ENCODE measurements around the gene ADH4. TPM values are rescaled to one million over a fixed set of nuclear protein-coding genes. Genes with fewer than 3 reads are reported as not detected.

ADH4 gene
- total RNA-seq, 2 experiments from 2014 or later = not detected

- DNase-seq (ENCODE audit: low spot score) = no peak
- Histone ChIP-seq H3K9me3 (ENCODE audit: low read length) (no peaks in the 10 kb centered on the region), H3K4me1 (ENCODE audit: insufficient read depth, low read length, poor library complexity, severe bottlenecking) (no peaks in the 10 kb centered on the region), H3K36me3 (ENCODE audit: insufficient read depth, low read length) (no peaks in the 10 kb centered on the region), H3K27ac (ENCODE audit: low read depth, low read length, poor library complexity, severe bottlenecking) (no peak overlapping the region), H3K79me2 (ENCODE audit: insufficient read depth, low read depth, low read length) (no peaks in the 10 kb centered on the region), H3K4me2 (ENCODE audit: low read length) (no peak overlapping the region), H2AFZ (ENCODE audit: low read length) (no peak overlapping the region), H3K4me3 (ENCODE audit: low read depth, low read length, poor library complexity, severe bottlenecking) (no peak overlapping the region), H3K9me2 (ENCODE audit: insufficient read depth, low read length) (no peaks in the 10 kb centered on the region), H4K20me1 (ENCODE audit: insufficient read depth, low read length) (no peaks in the 10 kb centered on the region)
- intact Hi-C loops (cut with micrococcal nuclease; ENCODE audit: unreplicated experiment) = no loop called here
- ChIA-PET POLR2A (interaction anchor here (1.3 kb wide), 1 partner anchor 10 kb away, joined by 3 read pairs; no protein-coding TSS in a partner anchor), CTCF (ENCODE audit: unreplicated experiment) (no interaction called here)
- TF ChIP-seq CTCF (conservative IDR thresholded peaks at IDR 0.05; ENCODE audit: low read length) (no peak), EZH2phosphoT487 (IDR thresholded peaks at IDR 0.05; ENCODE audit: borderline replicate concordance, low read depth, low read length) (no peak)
- BruUV-seq (replicated peaks) = no TSS peak
Observed at GRCh38 chr4:99165978-99166377, 21.9 kb upstream of the ADH4 start.

DNA sequence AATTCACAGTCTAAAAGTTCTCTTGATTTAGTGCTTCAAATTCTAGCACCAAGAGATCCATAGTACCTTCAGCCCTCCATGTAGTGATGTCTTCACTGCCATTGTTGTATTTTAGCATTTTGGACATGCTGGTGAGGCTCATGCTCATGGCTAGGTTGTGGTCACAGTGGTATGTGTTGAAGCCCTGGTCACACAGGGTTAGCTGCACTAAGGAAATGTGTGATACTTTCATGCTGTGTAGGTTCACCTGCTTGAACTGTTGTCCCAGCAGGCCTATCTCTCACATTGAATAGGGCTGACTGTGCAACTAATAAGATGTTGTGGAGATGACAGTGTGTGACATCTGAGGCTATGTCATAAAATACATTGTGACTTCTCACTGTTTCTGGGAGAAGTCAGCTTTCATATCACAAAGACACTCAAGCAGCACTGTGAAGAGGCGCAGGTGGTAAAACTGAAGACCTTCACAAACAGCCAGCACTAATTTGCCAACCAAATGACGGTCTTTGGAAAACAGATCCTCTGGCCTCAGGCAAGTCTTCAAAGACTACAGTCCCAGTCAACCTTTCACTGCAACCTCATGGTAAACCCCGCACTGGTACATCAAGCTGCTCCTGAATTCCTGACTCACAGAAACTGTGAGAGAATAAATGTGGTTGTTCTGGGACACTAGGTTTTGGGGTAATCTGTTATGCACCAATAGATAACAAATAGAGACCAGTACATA lies 17.4 kb upstream of the ADH4 start:
- intact Hi-C loops (cut with micrococcal nuclease; ENCODE audit: unreplicated experiment) = no loop called here

More for the DNA sequence above, 17.4 kb upstream of the ADH4 start:
- Histone ChIP-seq H3K9me2 (ENCODE audit: insufficient read depth, low read length) (no peaks in the 10 kb centered on the region), H3K36me3 (ENCODE audit: insufficient read depth, low read length) (no peaks in the 10 kb centered on the region), H4K20me1 (ENCODE audit: insufficient read depth, low read length) (no peaks in the 10 kb centered on the region), H3K9me3 (ENCODE audit: low read length) (no peaks in the 10 kb centered on the region), H3K4me2 (ENCODE audit: low read length) (no peak overlapping the region), H3K4me1 (ENCODE audit: insufficient read depth, low read length, poor library complexity, severe bottlenecking) (no peaks in the 10 kb centered on the region), H2AFZ (ENCODE audit: low read length) (no peak overlapping the region), H3K4me3 (ENCODE audit: low read depth, low read length, poor library complexity, severe bottlenecking) (no peak overlapping the region), H3K79me2 (ENCODE audit: insufficient read depth, low read depth, low read length) (no peaks in the 10 kb centered on the region), H3K27ac (ENCODE audit: low read depth, low read length, poor library complexity, severe bottlenecking) (no peak overlapping the region)
- no TSS peak for BruUV-seq (replicated peaks)
- CTCF ChIA-PET (ENCODE audit: unreplicated experiment) = no interaction called here
- POLR2A ChIA-PET = no interaction called here
- TF ChIP-seq CTCF (conservative IDR thresholded peaks at IDR 0.05; ENCODE audit: low read length) = no peak
- no peak for TF ChIP-seq EZH2phosphoT487 (IDR thresholded peaks at IDR 0.05; ENCODE audit: borderline replicate concordance, low read depth, low read length)
- no peak for DNase-seq (ENCODE audit: low spot score)
